ENCODE data around the gene TERB2.
"Not testable (repeated sequence)": the region's sequence is repeated elsewhere in the genome, so short reads cannot be mapped to it uniquely, and the experiment has no call there.

Gene TERB2

GRCh38 chr15:45003731-45004410 is 47.4 kb downstream of the TERB2 start:
- DNase-seq, result not testable (repeated sequence)

GRCh38 chr15:45004590-45005175 is 48.2 kb downstream of the TERB2 start:
- not testable (repeated sequence) for DNase-seq

GRCh38 chr15:45009046-45009445 is 52.6 kb downstream of the TERB2 start:
- no peak for DNase-seq

GRCh38 chr15:45015114-45015513 is 58.6 kb downstream of the TERB2 start:
- DNase-seq, result not testable (repeated sequence)

- DNase-seq, result not testable (repeated sequence)
These were observed 63.9 kb downstream of the TERB2 start for GRCh38 chr15:45020222-45020900.

- DNase-seq, result not testable (repeated sequence)
These were observed 64.4 kb downstream of the TERB2 start for GRCh38 chr15:45020901-45021259.

GRCh38 chr15:45021348-45021747 is 64.9 kb downstream of the TERB2 start:
- DNase-seq, result no peak

- peak; percentile 79 for DNase-seq
These were observed 66.6 kb downstream of the TERB2 start, which contains the start of gene SORD for GRCh38 chr15:45022871-45023658. TSS of gene SORD (plus strand) at chr15:45023195. CDS start at chr15:45023284, 89 bp downstream.

GRCh38 chr15:45023659-45024225 is 67.3 kb downstream of the TERB2 start:
- DNase-seq, result no peak

- not testable (repeated sequence) for DNase-seq
These were observed 68.2 kb downstream of the TERB2 start for GRCh38 chr15:45024649-45025048.

GRCh38 chr15:45025627-45026026 is 69.1 kb downstream of the TERB2 start:
- DNase-seq, result not testable (repeated sequence)

GRCh38 chr15:45026651-45027190 is 70.2 kb downstream of the TERB2 start:
- no peak for DNase-seq

- DNase-seq, result no peak
These were observed 70.7 kb downstream of the TERB2 start for GRCh38 chr15:45027220-45027619.
